Activated T-helper 9 cell treated with anti-CD3 and anti-CD28 coated beads, Interleukin-2, amount 50 U/mL, for 16 hours (primary cell): Measurements from ENCODE around the gene PRRX1.

Experiments
- DNase-seq: peaks from one replicate; pipeline ENCODE4 v3.0.0-alpha.2; 2020; ENCODE audit warnings: low read depth

PRRX1 gene

DNA sequence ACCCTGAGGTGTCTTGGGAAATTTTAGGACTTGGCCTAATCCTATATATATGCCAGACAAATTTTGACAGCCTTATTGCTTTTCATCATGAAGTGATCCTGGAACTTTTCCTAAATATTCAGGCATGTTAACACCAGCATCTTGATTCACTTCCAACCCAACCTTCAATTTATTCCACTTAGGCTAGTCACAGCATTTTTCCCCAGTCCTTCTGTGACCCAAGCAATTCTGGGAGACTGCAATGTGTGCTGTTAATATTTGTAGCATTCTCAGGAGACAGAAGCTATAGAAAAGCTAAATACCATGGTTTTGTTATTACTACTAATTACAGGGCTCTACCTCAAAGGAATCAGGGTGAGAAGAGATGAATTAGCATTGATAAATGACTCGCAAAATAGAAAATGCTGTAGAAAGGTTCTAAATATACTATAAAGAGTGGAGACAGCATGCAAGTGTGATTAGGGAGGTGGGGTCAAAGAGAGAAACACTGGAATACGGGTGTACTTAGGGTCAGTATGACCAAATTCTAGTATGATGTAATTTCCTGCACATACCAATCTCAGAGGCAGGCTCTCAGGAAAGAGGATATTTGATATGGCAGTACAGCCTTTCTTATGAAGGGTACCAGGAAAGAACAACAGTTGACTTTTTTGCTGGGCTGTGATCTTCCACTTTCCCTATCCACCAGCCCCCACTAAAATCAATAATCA, 29.1 kb downstream of the PRRX1 start:
- DNase-seq, result no peak

DNA sequence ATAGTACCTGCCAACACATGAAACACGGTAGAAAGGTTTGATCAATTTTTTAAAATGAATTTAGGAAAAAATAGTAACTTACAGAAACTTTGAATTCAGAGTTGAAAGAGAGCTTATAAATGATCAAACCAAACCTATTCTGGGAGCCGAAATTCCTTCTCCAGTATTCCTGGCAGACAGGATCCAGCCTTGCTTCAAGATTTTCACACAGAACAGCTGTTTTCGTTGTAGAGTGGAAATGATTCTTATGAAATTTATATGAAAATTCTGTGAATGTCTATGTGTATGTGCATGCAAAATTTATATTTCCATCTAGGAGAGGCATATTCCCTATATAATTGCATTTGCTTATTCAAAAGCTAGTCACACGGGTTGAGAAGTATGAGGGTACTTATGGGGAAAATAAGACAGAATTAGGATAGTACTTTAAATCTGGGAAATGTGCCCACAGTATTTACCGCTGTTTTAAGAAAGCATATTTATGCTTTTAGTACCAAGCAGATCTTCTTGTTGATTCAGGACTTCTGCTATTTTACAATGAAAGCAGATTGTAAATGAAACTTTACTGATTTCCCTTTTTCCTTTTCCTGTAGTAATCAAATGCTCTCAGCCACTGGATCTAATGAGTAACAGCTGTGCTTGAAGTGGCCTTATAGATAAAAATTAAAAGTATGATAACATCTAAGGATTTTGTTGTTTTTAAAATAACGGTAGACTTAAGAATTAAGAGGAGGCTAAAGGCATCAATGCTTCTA, 30.4 kb downstream of the PRRX1 start:
- DNase-seq, result no peak

DNA sequence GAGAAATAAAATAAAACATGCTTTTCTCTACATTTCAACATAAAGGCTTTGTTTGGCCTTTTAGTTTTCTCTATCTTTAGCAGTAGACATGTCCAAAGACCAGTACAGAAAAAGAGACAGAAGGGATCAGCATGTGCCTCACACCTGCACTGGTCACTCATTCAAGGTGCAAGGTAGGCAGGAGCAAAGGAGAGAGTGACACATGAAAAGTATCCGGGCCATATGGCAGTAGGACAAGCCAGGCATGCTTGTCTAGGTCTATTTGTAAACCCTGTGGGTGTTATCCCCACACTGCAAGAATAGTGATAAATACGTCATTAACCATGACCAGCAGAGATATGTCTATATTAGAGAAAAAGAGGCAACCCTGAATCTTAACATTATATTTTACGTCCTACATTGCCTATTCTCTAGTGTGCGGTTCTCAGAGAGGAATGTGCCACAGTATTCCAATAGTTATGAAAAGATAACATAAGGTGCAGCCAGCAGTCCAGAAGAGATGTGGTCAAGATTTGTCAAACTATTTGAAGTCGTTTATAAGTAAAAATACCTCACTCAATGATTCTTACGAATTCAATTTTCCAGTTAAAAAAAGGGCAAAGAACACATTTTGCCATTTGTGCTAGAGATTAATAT, 32.1 kb downstream of the PRRX1 start:
- DNase-seq, result no peak

DNA sequence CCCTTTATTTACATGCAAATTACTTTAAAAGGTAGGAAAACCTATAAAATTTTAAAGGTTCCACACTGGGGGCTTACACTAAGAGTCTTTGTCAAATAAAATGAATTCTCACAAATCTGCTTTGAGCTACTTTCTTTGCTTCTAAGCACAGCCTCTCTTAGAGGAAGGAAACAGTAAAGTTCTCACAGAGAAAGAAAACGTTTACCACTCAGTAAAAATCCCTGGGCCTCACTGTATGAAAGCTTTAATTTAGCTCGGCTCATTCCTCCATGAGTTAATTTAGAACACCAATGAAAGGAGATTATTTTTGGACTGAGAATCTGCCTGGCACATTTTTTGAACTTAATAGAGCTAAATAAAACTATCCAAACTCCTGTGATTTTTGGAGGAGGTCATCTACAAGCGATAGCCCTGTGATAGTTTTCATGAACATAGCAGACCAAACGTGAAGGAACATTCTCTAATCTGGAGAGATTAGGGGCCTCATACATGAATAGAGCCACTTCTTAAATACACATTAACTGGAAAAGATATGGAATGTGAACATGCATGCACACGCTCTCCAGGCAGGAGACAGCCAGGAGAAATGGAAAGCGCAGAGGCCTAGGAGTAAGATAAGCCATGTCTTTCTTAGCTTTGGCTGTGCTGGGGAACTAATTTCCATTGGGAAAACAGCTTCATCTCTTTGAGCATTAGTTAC, 32.8 kb downstream of the PRRX1 start:
- no peak for DNase-seq

DNA sequence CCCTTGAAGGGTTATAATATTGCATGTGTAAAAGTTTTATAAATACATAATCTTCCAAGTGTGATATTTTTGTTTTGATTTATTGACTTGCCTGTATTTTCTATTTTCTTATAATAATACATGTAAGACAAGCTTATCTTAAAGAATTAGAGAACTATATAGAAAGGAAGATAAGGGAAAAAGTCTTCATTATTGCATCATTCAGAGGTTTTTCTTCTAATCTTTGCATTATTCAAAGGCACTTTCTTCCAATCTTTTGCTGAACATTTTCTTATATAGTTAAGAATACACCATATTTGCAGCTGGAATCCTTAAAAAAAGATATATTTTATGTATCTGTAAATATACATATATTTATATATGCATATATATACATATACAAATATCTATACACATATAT, 33.4 kb downstream of the PRRX1 start:
- DNase-seq, result no peak

DNA sequence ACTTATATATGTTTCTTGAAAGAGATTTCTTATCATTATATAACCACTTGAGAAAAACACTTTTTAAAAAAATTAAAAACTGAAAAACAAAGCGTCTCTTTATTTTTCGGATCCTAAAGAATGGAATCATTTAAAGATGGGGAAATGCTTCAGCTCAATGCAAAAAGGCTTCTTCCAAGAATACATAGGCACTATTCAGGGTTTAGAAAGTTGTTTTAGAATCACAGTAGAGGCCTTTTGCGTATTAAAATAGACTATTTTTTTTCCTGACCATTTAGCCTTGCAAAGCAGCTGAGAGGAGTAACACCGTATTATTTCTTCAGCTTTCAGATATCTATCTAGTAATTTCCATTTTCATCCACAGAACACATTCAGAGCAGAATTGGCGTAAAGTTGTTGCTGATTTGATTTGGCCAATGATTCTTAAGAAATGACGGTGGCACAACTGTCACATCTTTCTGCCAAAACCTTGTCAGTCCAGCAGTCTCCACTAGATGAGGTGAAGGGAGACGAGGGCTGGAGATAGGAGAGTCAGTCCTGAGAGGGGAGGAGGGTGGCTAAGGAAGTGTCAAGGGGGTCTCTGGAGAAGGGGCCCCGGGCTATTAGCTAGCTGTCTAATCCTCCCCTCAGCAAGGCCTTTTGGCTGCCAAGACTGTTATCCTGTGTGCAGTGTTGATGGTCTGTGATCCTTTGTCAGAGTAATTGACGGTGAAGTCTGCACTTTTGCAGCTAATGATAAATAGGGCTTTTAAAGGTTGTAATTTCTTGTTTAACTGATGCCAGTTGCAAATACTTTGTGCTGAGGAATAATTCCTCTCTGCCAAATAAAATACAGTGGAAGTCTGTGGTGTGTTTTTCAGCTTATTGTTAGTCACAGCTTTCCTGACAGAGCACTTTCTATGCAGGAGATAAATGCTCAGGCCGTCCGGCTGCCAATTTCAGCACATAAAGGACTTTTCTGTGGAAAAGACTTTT, 34.7 kb downstream of the PRRX1 start:
- no peak for DNase-seq

DNA sequence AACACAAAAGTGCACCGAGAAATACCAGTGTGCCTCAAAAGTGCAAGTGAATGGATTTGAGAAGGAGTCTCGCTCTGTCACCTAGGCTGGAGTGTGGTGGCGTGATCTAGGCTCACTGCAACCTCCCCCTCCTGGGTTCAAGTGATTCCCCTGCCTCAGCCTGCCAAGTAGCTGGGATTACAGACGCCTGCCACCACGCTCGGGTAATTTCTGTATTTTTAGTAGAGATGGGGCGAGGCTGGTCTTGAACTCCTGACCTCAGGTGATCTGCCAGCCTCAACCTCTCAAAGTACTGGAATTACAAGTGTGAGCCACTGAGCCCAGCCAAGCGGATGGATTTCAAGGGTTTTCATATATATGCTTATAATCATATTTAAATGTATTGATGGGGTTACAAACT, 35.8 kb downstream of the PRRX1 start:
- DNase-seq, result no peak

DNA sequence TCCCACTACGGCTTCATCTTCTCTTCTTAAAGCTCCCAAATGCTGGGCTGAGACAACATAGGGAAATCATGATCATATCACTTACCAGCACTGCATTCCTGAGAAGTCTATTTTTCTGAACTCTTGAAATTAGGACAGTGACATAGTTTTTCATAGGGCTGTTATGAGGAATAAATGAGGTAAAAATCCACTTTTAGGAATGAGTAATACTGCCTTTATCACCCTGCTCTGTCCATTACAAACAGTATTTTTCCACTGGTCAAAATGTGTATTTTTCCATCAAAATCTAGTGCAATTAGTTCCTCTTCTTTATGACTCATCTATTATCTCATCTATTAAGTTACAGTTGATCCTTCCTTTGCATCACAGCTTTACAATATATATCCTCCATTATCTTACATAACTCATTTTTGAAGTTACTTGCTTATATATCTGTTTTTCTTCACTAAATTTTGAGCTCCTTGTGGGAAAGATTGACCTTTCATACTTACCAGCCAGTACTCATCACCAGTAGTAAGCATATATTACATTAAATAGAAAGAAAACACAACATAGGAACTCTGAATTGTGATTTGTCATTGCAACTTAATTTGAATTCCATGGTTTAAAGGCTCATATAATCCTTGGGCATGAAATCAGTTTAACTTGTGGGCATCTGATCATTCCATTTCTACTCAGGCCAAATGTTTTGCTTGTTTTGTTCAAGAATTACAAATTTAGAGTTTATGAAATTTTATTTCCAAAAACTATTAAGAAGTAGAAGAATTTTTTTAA, 37.1 kb downstream of the PRRX1 start:
- DNase-seq, result no peak

DNA sequence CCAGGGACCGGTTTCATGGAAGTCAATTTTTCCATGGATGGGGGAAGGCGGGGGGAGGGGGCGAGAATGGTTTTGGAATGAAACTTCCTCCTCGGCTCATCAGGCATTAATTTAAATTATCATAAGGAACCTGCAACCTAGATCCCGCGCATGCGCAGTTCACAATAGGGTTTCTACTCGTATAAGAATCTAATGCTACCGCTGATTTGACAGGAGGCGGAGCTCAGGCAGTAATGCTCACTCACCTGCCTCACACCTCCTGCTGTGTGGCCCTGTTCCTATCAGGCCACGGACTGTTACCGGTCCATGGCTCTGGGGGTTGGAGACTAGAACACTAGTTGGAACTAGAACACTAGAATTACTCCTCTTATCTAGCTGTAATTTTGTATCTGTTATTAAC, 38.0 kb downstream of the PRRX1 start:
- no peak for DNase-seq

DNA sequence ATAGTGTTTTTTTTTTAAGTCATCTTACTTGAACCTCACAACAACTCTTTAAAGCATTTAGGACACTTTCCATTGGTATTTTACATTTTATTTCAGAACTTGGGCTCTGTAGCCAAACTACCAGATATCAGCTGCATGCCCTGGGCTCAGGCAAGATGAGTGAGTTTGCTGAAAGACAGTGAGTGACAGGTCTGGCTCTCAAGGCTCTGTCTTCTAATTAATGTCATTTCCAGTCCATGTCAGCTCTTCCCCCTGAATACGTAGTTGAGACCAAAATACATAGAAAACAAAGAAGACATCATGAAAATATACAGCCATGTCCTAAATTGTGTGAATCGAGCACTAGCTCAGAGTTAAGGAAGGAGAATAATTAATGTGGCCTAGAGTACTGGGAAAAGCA, 39.7 kb downstream of the PRRX1 start:
- no peak for DNase-seq

DNA sequence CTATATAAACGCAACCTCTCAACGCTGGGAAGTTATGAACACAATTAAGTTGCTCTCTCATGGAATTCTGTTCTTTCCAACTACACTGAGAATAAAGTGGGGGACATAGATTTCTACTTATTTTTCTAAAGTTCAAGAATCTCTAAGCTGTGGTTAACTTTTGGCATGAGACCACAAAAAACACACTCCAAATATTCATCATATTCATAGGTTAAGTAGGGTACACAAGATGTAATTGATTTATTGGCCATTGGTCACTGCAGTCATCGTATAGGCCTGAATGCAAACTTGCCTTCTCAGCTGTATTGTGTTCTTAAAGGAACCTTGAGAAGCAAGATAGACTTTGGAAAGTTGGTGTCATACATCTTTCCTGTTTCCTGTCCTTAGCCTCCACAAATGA, 40.3 kb downstream of the PRRX1 start:
- no peak for DNase-seq

DNA sequence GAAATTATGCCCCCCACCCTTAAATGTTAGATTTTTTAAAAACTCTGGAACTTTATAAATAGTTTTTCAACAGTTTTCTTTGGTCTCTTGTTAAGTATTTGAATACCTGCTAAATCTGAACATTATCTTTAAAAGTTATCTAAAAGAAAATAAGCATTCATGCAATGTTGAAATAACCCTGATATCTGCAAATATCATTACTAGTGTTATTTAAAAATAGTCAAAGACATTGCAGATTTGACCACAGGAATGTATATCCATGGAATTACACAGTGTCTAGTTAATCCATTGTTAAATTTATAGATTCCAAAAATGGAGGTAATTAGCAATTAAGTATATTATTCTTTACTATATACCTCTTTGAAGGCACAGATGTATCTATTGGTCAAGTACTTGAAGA, 42.0 kb downstream of the PRRX1 start:
- DNase-seq, result no peak

DNA sequence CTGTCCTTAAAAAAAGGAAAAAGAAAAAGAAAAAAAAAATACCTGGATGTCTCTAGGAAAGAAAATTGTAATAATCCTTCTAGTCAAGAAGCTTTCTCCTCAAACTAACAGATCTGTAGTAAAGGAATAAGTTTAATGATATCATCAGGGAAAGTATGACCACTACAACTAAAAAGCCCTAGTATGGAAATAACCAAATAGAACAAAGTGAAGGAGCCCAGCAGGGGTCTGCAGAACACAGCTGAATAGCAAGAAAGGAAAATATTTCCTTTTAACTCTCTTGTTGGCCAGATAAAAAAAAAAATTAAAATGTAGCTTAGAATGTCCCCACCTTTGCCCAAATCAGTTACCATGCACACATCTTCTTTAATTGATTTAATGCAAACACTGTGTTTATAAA, 43.2 kb downstream of the PRRX1 start:
- DNase-seq, result no peak

DNA sequence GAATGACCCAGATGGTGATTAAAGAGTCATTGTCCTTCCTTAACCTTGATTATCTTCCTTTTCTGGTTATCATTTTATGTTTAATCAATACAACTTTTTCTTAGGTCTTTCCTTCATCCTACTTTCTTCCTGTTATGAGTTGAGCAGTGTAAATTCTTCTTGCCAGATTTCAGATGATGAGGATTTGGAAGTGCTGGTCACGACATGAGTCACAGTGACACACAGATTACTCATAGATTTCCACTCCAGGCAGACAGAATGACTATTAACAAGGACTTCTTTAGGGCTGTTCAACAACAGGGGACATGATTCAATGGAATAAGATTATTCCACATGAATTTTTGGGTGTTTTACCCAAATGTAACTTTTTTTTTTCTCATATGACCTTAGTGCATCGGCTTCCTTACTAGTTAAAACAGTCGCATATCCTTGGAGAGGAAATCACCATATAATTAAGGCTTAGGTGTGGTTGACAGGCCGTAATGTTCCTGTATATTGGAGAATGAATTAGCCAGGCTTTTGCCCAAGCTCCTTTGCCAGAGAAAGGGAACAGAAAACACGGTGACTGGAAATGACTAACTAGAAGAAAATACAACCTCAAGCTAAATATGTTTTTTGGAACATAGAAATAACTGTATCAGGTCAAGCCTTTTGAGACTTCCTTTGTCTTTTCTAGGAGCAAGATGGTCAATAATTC, 44.2 kb downstream of the PRRX1 start:
- DNase-seq, result no peak

DNA sequence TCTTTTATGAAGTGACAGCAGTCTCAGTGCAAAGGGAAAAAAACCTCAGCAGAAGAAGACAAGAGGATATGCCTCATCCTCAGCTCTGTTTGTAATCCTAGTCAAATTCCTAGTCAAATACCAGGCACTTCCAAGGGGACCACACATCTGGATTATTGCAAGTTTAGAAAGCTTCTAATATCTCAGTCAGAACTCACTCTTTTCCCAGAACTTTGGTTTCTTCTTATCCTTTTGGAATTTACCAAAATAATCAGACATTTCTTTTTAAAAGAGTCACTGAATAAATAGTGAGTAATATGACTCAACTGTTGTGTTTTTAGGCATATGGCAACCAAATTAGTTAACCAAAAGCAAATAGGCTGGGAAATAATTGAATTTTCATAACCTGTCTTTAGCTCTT, 47.8 kb downstream of the PRRX1 start:
- no peak for DNase-seq

DNA sequence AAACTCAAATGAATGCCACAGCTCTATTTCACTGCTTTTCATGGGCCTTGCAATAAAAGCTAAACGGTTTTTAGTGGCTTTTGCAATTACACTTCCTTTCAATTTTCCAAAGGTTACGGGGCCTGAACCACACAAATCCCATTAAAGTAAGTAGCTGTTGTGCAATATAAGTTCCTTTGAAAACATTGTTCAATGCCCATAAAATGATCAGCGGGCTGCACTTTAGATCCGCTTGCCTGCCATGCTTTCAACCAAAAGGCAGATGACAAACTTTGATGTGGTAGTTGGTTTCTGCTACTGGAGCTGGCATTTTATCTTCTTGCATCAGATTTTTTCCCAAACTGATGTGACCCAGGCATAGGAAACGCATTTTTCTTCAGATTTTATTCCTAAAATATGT, 50.2 kb downstream of the PRRX1 start:
- DNase-seq, result no peak

DNA sequence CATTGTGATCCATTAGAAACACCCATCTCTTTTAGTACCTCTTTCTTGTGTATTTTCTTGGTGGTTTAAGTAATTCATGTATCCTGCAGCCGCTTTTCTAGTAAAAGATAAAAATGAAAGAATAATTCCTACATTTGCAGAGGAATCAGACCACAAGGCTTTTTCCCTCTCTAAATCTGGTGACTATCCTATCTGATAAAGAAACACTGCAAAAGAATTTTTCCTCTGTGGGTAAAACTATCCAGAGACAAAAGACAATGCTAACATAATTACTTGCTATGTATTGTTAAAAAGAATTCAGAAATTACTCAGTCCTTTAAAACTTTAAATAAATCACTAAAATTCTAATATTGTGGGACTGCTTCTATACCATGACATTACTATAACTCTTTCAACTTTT, 51.0 kb downstream of the PRRX1 start:
- DNase-seq, result no peak

DNA sequence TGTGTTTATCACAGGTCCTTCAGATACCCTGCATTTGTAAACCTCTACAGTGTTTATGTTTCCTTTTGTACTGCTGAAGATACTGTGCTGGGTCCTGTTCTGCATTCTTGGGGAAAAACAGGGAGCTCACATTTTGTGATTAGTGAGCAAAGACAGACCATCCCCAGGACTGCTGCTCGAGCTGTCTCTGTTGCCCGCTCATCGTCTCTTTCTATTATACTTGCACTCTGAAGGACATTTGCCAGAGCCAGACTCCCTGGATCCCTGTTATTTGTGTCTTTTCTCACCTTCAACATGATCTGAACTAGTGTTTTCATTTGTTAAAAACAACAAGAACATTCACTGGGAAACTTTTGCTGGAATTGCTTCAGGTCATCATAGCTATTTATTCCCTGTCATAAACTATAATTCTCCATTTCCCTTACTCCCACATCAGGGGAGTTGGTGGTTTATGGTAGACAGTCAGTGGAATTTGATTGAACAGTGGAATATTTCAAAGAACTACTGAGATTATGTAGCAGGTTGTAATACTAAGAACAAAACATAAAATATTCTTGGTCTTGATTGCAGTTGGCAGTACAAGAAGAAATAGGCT, 53.0 kb downstream of the PRRX1 start:
- no peak for DNase-seq

DNA sequence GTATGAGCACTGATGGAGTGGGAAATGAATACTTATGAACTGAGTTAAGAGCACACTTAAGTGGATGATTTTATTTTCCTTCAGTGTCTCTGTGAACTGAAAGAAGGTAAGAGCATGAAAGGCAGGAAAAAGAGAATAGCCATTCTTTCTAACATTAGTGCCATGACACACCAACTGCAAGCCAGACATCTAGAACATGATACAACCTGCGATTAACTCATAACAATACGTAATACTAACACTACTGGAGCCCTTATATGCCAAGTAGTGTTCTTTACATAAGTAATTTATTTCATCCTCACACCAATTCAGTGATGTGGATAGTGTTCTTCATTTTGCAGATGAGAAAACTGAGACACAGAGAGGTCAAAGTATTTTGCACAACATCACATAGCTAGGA, 56.7 kb downstream of the PRRX1 start:
- no peak for DNase-seq

DNA sequence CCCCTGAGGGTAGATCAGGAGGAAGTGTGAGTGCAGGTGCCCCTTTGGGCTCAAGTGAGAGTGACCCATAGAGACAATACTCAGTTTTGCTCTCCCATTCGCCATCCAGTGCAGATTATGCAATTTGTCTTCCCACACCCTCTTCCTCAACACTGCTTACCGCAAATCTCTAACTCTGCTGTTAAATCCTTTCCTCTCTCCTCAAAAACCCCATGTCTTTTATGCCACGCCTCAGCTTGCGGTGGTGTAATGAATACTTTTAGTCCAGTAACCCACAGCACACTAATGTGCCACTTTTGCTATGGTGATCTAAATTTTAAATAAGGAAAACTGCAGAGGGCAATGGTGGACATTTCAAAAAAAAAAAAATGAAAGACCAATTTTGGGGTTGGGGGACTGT, 57.7 kb downstream of the PRRX1 start:
- DNase-seq, result no peak
